ENCODE measurements around the gene PLAU. TPM values are rescaled to one million over a fixed set of nuclear protein-coding genes. Genes with fewer than 3 reads are reported as not detected.

Gene PLAU
- total and polyA plus RNA-seq, 2 of the 13 experiments (the other 11 are each of a cell fraction or from before 2014, with no cell fraction given) = 0.45 to 11.2 TPM

DNA sequence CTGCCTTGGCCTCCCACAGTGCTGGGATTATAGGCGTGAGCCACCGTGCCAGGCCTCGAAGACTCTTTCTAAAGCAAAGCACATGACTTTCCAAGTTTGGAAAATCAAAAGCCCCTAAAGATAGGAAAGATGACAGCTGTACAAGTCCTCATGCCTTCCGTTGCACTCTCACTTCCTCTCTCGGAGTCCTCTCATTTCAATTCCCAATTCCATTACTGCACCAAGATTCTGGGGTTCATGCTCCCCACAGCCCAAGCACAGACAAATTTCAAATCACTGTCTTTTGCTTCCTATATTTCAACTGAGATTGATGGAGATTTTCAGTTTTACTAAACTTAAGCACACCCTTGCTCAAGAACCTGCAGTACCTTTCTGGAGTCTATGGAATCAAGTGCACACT is 10.9 kb upstream of the PLAU start:
- 78% methylated on average over 5 of the region's 5 CpGs for WGBS (ENCODE audit: low lambda C conversion rate)
- in situ Hi-C loops (cut with HindIII; ENCODE audit: extremely low pct_ligation_motif_present, low pct_unique_long_range_greater_than_20kb) = no loop called here

DNA sequence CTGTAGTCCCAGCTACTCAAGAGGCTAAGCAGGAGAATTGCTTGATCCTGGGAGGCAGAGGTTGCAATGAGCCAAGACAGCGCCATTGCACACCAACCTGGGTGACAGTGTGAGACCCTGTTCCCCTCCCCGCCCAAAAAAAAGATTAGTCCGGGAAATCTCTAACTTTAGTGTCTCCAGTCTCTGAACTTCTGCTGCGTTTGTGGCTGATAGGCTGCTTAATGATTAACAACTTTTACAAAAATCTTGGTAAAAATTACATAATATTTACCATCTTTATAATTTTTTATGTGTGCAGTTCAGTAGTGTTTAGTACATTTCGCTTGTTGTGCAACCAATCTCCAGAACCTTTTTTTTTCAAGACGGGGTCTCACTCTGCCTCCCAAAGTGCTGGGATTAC is 9.7 kb upstream of the PLAU start:
- ChIA-PET CTCF (ENCODE audit: low intra/inter-chr PET ratio, low total read pairs) (no interaction called here), POLR2A (no interaction called here)
- ATAC-seq = no peak
- Histone ChIP-seq H3K4me2 (ENCODE audit: low read depth, low read length) (peak overlapping the region; percentile 51), H3K79me2 (ENCODE audit: insufficient read depth, low read length) (no peaks in the 10 kb centered on the region), H3K27me3 (ENCODE audit: control insufficient read depth in 1 of 2, insufficient read depth in 2 of 2, low read length in 2 of 2) (no peaks in the 10 kb centered on the region; a peak in 1 of 5 replicates), H3K9me3 (ENCODE audit: low read length) (no peaks in the 10 kb centered on the region), H3K9ac (ENCODE audit: insufficient read depth, low read depth, low read length) (no peak overlapping the region), H4K20me1 (ENCODE audit: insufficient read depth, low read length) (no peaks in the 10 kb centered on the region), H3K36me3 (replicated peaks in 1 of 2; ENCODE audit: control insufficient read depth in 1 of 2, insufficient read depth in 2 of 2, low read length in 2 of 2) (no peaks in the 10 kb centered on the region), H3K27ac (ENCODE audit: extremely low read length, insufficient read depth, low read length) (no peak overlapping the region), H3K4me3 (replicated peaks in 1 of 3; ENCODE audit: insufficient read depth in 1 of 3, low read depth in 2 of 3, low read length in 3 of 3) (peak overlapping the region in 1 of 3 experiments; percentile 11; a peak in 1 of 6 replicates), H3K4me1 (ENCODE audit: insufficient read depth, low read length) (peaks cover 44% of the 10 kb centered on the region), H2AFZ (ENCODE audit: low read length) (no peak overlapping the region)
- no TSS peak for BruUV-seq (replicated peaks)
- no peak for DNase-seq (ENCODE audit: low spot score)
- under 1% methylated on average over 6 of the region's 6 CpGs for WGBS (ENCODE audit: low lambda C conversion rate)
- FAIRE-seq = peak; percentile 18
- no peak for TF ChIP-seq ADNP (CRISPR knock-in tag; IDR thresholded peaks at IDR 0.05)
- no peak for TF ChIP-seq XBP1 (CRISPR knock-in tag; IDR thresholded peaks at IDR 0.05)
- no peak for TF ChIP-seq ZNF552 (CRISPR knock-in tag; IDR thresholded peaks at IDR 0.05; ENCODE audit: borderline replicate concordance)
- no peak for TF ChIP-seq MEIS1 (CRISPR knock-in tag; IDR thresholded peaks at IDR 0.05; ENCODE audit: borderline replicate concordance)
- TF ChIP-seq MXI1 (IDR thresholded peaks at IDR 0.05; ENCODE audit: borderline replicate concordance, low read depth, low read length) = no peak
- no peak for TF ChIP-seq TEAD2 (CRISPR knock-in tag; IDR thresholded peaks at IDR 0.05)
- TF ChIP-seq NFYC (CRISPR knock-in tag; IDR thresholded peaks at IDR 0.05) = no peak
- no peak for TF ChIP-seq HCFC1 (IDR thresholded peaks at IDR 0.05; ENCODE audit: low read depth, low read length)
- in situ Hi-C loops (cut with HindIII; ENCODE audit: extremely low pct_ligation_motif_present, low pct_unique_long_range_greater_than_20kb) (no loop called here), intact Hi-C loops (cut with micrococcal nuclease; ENCODE audit: unreplicated experiment) (no loop called here)

More for the DNA sequence above, 10.9 kb upstream of the PLAU start:
- H3K79me2 ChIP-seq (ENCODE audit: insufficient read depth, low read length) = no peaks in the 10 kb centered on the region
- no peak overlapping the region for H3K4me2 ChIP-seq (ENCODE audit: low read depth, low read length)
- DNase-seq (ENCODE audit: low spot score) (no peak), ATAC-seq (no peak), FAIRE-seq (no peak)
- no TSS peak for BruUV-seq (replicated peaks)
- POLR2A ChIA-PET = no interaction called here
- H3K9me3 ChIP-seq (ENCODE audit: low read length) = no peaks in the 10 kb centered on the region
- H3K27ac ChIP-seq (ENCODE audit: extremely low read length, insufficient read depth, low read length) = no peak overlapping the region
- H4K20me1 ChIP-seq (ENCODE audit: insufficient read depth, low read length) = no peaks in the 10 kb centered on the region
- no peaks in the 10 kb centered on the region; a peak in 1 of 5 replicates for H3K27me3 ChIP-seq (ENCODE audit: control insufficient read depth in 1 of 2, insufficient read depth in 2 of 2, low read length in 2 of 2)
- TF ChIP-seq HES4 (CRISPR knock-in tag; IDR thresholded peaks at IDR 0.05; ENCODE audit: borderline replicate concordance) = no peak
- no peak overlapping the region for H2AFZ ChIP-seq (ENCODE audit: low read length)
- no peak overlapping the region for H3K4me3 ChIP-seq (replicated peaks in 1 of 3; ENCODE audit: insufficient read depth in 1 of 3, low read depth in 2 of 3, low read length in 3 of 3)
- CTCF ChIA-PET (ENCODE audit: low intra/inter-chr PET ratio, low total read pairs) = no interaction called here
- H3K4me1 ChIP-seq (ENCODE audit: insufficient read depth, low read length) = peaks cover 44% of the 10 kb centered on the region
- intact Hi-C loops (cut with micrococcal nuclease; ENCODE audit: unreplicated experiment) = no loop called here
- H3K9ac ChIP-seq (ENCODE audit: insufficient read depth, low read depth, low read length) = no peak overlapping the region
- no peaks in the 10 kb centered on the region for H3K36me3 ChIP-seq (replicated peaks in 1 of 2; ENCODE audit: control insufficient read depth in 1 of 2, insufficient read depth in 2 of 2, low read length in 2 of 2)
